NT2/D1 (cell line): ENCODE results near the gene ACSF3.

Experiments
- SUZ12 ChIP-seq: IDR thresholded peaks from 2 replicates; pipeline ENCODE4 v1.6.1; 2011; ENCODE audit not compliant: insufficient read length, insufficient read depth; ENCODE audit errors: extremely low read depth
- YY1 ChIP-seq: IDR thresholded peaks from 2 replicates; pipeline ENCODE4 v1.6.1; 2011; ENCODE audit not compliant: insufficient read length, insufficient read depth
- ZNF274 ChIP-seq: IDR thresholded peaks from 2 replicates; pipeline ENCODE4 v1.6.1; 2011; ENCODE audit warnings: mild to moderate bottlenecking, low read depth, low read length

- TF ChIP-seq YY1 (no peak), ZNF274 (no peak), SUZ12 (no peak)
Measured at GRCh38 chr16:89067677-89068443, 25.8 kb upstream of the ACSF3 start.
